HG02870 (cell line): ENCODE data around the gene DUSP8.
"Not testable (repeated sequence)": the region's sequence is repeated elsewhere in the genome, so short reads cannot be mapped to it uniquely, and the experiment has no call there.

Experiments used
- ATAC-seq: cut with Tn5 transposase; IDR thresholded peaks from one replicate; pipeline ENCODE4 v1.9.1; 2021; ENCODE audit warnings: mild to moderate bottlenecking, moderate library complexity; ENCODE audit not compliant: unreplicated experiment

DUSP8 gene

DNA sequence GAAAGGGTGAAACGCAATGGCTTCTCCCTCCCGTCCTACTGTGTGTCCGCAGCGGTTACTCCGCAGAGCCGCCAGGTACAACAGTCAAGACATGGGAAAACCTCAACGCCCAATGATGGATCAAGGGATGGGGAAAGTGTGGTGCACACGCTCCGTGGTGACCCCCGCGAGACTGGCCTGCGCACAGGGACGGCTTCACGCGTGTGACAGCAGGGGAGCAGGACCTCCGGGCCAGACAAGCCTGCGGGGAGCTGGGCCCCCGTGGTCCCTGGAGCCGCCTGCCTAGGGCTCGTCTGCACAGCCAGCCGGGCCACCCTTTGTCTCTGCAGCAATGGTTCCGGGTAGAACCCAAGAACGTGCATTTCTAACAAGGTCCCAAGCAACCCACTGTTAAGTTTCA lies 53.8 kb downstream of the DUSP8 start:
- ATAC-seq = no peak

DNA sequence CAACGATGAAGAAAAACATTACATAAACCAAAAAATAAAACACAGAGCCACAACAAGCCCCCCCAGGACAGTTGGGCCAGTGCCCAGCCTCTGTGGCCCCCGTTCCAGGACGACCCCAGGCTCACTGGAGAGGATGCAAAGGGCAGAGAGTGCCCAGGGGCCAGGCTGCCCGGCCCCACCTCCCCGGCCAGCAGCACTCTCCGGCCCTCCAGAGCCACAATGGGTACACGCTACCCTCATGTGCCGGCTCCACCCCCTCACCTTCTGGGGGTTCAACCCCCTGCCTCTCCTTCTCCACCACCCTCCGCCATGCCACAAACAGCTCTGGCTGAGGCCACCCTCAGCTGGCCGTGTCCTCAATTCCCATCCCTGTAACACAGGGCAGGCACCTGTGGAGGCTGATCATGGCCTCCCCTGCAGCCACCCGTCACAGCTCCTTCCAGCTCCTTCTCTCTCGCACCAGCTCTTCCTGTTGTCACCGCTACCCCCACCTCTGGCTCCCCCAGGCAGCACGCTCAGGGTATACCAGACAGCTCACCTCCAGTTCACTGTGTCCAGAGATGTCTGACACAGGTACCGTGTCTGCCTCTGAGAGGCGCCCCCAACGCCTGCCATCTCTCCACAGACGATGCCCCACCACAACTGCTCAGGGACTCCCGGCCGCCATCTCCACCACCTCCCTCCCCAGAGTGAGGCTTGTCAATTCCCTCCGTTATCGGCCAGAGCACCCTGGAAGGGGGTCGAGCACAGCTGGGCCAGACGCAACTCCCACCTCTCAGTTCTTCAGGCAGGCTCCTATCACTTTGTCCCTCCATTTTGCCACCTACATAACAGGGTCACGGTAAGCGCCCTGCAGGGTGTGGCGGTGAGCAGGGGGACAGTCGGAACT lies 54.7 kb downstream of the DUSP8 start:
- no peak for ATAC-seq

DNA sequence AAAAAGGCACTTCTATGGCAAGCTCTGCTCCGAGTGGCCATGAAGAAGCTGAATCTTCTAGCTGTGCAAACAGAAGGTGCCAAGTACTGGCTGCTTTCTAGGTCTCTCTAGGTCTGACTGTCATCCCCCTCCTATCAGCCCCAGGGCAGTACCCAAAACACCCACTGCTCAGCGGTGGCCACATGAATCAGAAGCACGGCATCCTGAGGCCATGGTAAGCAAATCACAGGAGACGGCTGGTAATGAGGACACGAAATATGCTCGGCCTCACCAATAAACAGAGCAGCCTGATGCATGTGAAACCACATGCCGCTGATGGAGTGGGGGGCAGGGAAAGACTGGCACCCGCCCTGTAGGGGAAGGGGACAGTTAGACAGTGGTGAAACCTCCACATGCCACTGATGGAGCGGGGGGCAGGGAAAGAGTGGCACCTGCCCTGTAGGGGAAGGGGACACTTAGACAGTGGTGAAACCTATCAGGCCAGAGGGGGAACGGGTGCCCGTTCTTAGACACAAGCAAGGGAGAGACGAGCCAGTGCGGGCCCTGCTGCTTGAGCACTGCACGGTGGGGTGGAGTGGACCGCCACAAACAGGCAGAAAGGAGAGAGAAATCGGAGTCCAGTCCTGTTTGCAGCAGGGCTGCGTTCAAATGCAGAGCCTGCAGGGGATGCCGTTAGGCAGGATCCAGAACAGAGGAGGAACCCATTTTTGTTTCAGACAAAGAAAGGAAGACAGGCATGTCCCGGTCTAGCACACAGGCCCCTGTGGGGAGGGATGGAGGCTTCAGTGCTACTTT lies 55.6 kb downstream of the DUSP8 start:
- no peak for ATAC-seq

DNA sequence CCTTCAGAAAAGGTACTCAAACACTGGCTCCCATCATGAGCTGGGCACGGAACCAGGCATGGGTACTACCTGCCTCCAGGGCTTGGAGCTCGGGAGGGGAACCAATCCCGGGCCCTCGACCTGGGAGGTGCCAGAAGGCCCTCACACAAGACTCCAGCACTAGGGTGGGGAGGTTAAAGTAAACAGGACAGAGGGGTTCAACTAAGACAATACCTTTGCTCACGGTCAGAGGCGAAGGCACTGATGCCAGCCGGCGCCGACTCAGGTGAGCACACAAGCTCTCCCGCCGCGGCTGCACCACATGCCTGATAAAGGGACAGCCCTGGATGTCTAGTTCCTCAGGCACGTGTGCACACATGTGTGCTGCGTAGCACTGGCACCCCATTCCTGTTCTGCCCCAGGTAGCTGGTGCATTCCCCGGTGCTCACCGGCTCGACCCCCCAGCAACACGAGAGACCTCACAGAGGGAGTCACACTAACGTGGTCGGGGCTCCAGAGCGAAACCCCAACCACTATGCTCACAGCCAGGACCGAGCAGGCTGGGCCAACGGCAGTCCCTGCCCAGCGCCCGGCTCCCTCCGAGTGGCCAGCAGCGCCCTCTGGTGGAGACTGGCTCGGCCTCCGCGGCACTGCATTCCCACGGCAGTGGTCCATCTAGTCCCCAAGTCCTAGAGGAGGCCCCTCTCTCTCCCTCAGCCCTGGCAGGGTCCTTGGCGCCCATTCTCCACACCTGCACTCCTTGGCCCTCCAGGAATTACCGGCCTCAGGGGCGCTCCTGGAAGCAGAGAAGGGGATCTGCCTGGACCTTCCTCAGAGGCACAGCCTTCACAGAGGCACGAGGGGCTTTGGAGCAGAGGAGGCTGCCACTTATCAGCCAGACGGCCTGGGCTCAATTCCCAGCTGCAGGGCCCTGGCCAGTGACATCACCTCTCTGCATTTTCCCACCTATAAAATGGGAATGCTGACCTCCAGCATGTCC lies 56.7 kb downstream of the DUSP8 start:
- ATAC-seq = no peak

DNA sequence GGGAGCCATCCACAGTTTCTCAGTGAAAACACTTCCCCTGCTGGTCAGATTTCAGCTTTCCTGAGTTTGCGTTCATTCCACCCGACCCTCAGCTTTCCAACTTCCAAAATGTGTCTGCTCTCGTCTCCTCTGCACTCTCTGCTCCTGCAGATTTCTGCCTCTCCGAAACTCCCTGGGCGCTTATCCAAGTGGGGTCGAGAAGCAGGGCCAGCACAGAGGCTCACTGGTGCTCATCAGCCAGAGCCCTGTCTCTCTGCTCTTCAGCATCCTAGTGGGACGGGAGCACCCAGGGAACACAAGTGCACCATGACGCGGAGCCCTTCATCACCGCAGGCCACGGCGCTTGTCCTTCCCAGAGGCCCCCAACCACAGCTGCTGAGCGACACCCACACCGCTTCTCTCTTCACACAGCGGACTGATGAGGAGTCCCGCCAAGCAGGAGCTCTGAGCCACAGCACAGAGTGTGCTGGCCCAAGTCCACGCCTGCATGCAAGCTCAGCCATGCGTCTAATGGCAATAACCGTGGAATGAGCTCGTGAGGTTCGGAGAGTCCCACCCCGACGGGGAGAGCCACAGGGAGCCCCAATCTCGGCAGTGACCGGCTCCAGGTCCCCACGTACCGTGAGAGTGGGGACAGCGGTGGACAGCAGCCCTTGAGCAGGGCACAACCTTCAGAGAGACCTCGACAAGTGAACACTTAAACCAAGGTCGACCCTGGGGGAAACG lies 57.6 kb downstream of the DUSP8 start:
- ATAC-seq = no peak

DNA sequence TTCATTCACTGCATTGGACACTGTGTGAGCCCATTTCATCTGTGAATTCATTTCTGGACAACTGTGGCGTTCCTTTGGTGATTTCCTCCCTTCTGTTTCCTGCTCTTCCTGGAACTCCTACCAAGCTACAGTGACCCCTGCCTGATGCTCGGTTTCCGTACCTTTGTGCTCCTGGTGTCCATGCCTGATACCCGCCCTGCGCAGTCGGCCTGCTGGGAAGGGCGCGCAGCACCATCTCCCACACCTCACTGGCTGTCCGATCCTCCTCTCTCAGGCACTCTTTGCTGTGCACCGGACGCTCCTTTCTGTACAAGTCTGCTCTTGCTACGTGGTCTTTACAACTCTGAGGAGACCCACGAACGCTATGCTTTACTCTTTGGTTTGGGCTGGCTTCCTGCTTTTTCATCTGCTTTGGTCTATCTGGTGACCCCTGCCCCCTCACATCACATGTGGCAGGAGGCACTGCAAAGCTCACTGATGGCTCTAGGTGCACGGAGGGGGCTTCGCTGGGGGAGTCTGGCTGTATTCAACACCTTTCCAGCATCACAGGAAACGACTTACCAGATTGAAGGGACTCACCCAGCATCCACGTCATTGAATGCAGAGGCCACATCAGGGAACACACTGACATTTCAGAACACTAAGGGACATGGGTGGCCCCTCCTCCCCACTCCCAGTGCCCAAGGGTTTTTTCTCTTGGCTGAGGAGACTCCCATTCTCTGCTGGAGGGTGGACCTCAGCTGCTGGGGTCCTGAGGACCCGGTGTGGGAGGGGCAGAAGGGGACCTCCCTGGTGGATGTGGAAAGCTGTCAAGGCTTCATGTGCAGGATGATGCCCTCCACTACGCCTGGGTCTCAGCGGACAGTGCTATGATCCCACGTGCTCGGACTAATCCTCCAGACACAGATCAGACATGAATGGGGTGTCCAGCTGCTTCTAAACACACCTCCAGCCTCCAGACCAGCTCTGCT lies 58.5 kb downstream of the DUSP8 start:
- no peak for ATAC-seq

DNA sequence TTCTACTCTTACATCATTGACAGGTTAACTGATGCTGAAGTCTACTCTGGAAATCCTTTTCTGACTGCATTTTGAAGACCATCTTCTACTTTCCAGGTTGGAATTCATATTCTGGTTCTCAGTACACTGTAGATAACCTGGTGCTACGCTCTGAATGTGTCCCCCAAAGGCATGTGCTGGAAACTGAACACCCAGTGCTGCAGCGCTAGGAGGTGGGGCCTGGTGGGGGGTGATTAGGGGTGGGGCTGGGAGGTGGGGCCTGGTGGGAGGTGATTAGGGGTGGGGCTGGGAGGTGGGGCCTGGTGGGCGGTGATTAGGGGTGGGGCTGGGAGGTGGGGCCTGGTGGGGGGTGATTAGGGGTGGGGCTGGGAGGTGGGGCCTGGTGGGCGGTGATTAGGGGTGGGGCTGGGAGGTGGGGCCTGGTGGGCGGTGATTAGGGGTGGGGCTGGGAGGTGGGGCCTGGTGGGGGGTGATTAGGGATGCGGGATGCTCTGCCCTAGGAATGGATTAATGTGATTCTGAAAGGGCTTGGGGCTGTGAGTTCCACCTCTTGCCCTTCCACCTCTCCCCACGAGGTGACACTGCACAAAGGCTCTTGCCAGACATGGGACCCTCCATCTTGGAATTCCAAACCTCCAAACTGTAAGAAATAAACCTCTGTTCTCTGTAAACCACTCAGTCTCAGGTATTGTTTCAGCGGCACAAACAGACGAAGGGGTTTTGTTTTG lies 59.4 kb downstream of the DUSP8 start:
- ATAC-seq = not testable (repeated sequence)

DNA sequence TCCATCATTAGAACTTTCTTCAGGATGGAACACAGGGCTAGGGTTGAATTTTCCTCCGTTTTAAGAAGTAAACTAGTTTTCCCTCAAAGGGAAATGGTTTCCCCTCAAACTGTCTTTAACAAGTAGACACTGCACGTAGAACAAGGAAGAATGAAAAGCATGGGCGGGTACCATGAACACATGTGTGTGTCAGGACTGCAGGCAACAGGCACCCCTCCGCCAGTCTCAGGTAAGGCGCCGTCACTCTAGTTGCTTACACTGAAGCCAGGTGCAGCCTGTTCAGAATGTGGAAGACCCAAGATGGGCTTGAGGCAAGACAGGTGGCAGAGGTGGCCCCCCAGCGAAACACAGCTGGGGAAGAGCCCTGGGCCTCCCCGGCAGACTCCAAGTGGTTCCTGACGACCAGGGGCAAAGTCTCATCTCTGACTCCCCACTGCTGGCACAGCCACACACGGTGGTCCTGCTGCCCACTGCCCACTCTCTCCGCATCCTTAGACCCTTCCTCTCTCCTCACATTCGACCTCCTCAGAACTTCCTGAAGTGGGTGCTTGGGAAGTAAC lies 60.1 kb downstream of the DUSP8 start:
- no peak for ATAC-seq

DNA sequence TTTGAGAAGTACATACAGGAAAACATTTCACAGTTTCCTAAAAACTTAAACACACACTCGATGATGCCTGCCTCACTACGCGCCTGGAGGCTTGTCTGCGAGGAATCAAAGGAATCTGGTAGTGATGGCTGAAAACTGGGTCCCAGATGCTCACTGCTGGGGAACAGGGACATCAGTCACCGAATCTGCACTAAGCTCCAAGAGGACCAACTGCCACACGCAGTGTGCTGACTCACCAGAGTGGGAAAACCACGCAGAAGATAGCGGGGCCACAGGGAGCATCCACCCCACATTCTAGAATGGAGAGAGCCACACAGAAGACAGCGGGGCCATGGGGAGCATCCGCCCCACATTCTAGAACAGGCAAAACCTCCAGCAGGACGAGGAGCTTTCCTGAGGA lies 61.1 kb downstream of the DUSP8 start:
- ATAC-seq = no peak

DNA sequence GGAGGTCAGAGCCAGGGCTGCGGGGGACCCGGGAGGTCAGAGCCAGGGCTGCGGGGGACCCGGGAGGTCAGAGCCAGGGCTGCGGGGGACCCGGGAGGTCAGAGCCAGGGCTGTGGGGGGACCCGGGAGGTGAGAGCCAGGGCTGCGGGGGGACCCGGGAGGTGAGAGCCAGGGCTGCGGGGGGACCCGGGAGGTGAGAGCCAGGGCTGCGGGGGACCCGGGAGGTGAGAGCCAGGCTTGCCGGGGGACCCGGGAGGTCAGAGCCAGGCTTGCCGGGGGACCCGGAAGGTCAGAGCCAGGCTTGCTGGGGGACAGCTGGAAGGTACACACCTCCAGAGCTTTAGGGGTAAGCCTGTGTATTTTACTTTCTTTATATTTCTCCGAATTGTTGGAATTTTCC lies 61.7 kb downstream of the DUSP8 start:
- ATAC-seq = not testable (repeated sequence)

DNA sequence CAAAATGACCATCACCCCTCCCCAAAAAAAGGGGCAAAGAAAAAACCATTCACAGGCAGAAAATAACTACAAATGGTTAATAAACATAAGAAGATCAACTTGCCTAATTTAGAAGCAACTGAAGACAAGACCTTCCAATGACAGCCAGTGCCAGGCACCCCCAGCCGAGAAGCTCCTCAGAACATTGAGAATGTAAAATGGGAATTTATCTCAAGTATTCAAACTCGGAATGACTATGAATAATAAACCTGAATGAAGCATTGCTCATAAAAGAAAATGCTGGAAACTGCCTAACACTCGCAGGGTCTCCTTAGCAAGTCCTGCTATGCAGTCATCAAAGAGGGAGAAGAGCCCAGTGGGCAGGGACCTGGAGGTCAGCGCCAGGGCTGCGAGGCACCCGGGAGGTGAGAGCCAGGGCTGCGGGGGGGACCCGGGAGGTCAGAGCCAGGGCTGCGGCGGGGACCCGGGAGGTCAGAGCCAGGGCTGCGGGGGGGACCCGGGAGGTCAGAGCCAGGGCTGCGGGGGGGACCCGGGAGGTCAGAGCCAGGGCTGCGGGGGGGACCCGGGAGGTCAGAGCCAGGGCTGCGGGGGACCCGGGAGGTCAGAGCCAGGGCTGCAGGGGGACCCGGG lies 62.3 kb downstream of the DUSP8 start:
- no peak for ATAC-seq

DNA sequence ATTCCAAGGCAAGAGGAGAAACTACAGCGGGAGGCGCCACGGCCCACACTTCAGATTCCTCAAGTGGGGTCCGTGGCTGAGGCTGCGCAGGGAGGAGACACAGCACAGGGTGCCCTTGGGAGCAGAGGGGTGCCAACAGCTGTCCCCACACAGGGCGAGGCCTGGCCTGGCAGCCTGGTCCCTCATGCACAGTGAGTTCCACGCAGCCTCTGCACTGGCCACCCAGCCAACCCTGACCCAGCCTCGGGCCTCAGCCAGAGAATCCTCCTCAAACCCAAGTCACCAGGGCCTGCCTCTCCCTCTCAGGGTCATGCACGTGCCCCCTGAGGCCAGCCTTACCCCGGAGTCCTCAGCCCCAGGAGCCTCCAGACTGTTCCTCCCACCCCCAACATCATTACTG lies 63.1 kb downstream of the DUSP8 start:
- no peak for ATAC-seq

DNA sequence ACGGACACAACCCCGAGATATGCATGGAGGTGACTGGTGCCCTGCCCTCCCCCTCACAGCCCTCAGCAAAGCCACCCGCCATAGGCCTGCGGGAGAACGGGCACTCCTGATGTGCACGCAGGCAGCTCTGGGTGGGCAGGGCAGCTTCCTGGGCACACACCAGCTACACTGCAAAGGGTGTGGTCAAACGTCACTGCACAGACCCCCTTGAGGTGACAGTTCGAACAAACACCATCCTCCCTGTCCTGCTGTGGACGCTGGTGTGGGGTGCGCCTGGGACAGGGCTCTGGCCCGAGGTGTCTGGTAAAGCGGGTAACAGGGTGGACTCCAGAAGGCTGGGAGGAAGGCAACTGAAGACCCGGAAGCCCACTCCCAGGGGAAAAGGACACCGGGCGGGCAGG lies 63.6 kb downstream of the DUSP8 start:
- no peak for ATAC-seq

DNA sequence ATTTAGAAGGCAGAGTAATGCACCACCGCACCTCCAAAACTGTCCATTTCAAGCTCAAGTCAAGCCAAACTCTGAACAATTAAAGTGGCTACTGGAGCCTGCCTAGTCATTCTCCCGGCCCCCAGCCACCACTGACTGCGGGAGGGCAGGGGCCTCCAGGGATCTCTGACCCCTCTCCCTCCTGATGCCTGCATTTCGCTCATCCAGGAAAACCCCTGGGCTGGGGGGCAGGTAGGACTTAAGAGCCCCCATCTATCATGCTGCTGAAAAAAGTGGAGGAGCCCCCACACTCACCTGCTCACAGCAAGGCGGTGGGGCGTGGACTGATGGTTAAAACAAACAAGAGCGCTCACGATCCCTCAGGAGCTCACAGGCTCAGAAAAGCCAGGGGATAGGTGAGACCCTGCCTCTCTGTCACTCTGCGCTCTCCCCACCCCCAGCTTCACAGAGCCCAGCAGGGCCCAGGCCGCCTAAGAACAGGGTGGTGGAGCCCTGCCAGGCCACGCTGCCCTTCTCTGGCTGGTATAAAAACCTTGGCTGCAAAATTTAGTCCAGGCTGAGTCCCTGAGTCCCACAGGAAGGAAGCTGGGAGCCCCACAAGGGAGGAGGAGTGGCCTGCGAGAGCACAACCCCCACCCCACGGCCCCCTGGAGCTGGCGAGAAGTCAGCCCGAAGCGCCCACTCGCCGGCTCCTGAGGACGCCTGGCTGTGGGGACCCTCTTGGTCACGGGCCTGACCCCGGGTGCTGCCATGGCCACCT lies 64.5 kb downstream of the DUSP8 start:
- no peak for ATAC-seq

DNA sequence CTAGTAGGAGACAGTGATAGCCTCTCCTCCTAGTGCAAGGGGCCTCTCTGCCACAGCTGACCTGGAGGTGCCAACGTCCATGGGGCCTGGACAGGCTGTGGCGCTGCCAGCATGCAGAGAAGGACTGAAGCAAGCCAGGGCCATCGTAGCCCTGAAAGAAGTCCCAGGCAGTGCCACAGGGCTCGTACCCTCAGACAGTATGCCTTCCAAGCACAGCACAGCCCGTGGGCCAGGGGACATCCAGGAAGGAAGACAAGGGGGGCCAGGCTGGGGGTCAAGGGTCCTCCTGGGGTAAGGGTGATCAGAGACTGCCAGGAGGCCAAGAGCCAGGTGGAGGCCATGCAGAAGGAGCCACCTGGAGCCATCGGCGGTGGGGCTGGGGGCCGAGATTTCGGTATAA lies 65.1 kb downstream of the DUSP8 start:
- ATAC-seq = no peak

DNA sequence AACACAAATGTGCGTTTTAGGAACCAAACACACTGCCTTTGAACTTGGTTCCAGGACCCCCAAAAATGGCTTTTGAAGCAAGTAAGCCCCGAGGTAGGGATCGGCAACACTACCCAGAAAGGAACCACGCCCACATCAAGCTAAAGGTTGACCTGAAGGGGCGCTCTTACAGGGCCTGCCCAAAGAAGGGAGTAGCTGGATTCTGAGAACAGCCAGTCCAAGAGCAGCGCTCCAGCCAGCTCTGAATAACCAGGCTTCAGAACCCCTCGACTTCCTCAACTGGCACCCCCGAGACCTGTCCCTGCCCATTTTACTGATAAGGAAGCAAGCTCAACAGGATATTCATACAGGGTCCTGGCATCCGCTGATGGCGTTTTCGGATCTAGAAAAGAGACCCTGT lies 66.6 kb downstream of the DUSP8 start:
- no peak for ATAC-seq
